Measurements from ENCODE around the gene RASGRP2.

- no peak for TF ChIP-seq CTCF (IDR thresholded peaks at IDR 0.05; ENCODE audit: low read length)
- TF ChIP-seq EZH2 (IDR thresholded peaks at IDR 0.05; ENCODE audit: borderline replicate concordance, low read length), result no peak
These were observed 1.2 kb upstream of the RASGRP2 start for GRCh38 chr11:64745189-64745520.

Measured in OCI-LY1 (cell line).